DOHH2 (cell line): ENCODE measurements around the gene LRRC8B.

Experiments
- EZH2phosphoT487 ChIP-seq: fragments of 200-600 bp; sonication (generic); IDR thresholded peaks from 2 replicates; pipeline ENCODE4 v1.6.1; 2017; ENCODE audit warnings: borderline replicate concordance, mild to moderate bottlenecking, antibody characterized with exemption, low read length, moderate library complexity, mixed read lengths
- TF ChIP-seq, protein P1 (sequence below): fragments of 200-600 bp; sonication (generic); IDR thresholded peaks from one replicate; pipeline ENCODE4 v1.5.1; 2014; ENCODE audit warnings: antibody characterized with exemption, mild to moderate bottlenecking, low read depth, low read length; ENCODE audit not compliant: poor library complexity, severe bottlenecking

DNA sequence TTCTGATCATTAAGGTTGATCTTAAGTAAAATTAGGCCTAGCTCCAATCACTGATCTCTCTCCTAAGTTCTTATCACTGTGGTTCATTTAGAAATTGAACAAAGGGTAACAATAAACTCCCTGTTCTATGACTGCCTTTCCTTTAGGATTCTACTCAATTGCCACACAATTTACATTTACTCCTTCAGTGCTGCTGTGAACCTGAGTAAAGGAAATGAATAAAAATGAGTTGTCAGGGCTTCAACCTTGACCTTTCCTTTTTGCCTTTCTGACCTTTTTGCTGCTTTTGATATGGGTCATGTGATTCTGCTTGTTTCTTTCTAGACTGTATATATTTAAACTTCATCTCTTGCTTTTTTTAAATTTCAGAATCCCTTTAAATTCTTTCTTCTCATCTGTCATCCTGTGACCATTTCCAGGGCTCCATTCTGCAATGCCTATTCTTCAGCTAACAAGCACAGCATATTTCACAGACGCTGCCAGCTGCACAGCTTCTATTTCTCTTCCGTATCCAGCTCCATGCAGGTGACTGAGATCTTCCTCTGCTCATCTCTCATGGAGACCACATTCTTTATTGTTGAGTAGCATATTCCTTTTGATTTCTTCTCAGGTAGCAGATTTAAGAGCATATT, 3.2 kb downstream of the LRRC8B start:
- TF ChIP-seq, protein P1, sequence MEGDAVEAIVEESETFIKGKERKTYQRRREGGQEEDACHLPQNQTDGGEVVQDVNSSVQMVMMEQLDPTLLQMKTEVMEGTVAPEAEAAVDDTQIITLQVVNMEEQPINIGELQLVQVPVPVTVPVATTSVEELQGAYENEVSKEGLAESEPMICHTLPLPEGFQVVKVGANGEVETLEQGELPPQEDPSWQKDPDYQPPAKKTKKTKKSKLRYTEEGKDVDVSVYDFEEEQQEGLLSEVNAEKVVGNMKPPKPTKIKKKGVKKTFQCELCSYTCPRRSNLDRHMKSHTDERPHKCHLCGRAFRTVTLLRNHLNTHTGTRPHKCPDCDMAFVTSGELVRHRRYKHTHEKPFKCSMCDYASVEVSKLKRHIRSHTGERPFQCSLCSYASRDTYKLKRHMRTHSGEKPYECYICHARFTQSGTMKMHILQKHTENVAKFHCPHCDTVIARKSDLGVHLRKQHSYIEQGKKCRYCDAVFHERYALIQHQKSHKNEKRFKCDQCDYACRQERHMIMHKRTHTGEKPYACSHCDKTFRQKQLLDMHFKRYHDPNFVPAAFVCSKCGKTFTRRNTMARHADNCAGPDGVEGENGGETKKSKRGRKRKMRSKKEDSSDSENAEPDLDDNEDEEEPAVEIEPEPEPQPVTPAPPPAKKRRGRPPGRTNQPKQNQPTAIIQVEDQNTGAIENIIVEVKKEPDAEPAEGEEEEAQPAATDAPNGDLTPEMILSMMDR, result no peak
- no peak for TF ChIP-seq EZH2phosphoT487
